GM04503 (cell line): ENCODE data around the gene GPC2.
"Not testable (repeated sequence)": the region's sequence is repeated elsewhere in the genome, so short reads cannot be mapped to it uniquely, and the experiment has no call there.

Experiments used
- DNase-seq: peaks from one replicate; pipeline ENCODE4 v3.0.0-alpha.2; 2012; ENCODE audit warnings: low read depth

The GPC2 gene

GRCh38 chr7:100177045-100178001 lies at the start of gene GPC2, which contains the start of gene STAG3:
TSS of gene GPC2 (minus strand) at chr7:100177381. CDS start at chr7:100177199, 182 bp downstream.
TSS of gene STAG3 (plus strand) at chr7:100177918. CDS start at chr7:100180557, 2,639 bp downstream.
- DNase-seq: peak; percentile 69

- DNase-seq: not testable (repeated sequence)
Measured at GRCh38 chr7:100224891-100225290, 47.7 kb upstream of the GPC2 start.

- DNase-seq: not testable (repeated sequence)
Measured at GRCh38 chr7:100223376-100223927, 46.3 kb upstream of the GPC2 start.

- DNase-seq: no peak
Measured at GRCh38 chr7:100222445-100223132, 45.4 kb upstream of the GPC2 start.

- no peak for DNase-seq
Measured at GRCh38 chr7:100221767-100222444, 44.7 kb upstream of the GPC2 start.

- no peak for DNase-seq
Measured at GRCh38 chr7:100221231-100221718, 44.1 kb upstream of the GPC2 start.

- no peak for DNase-seq
Measured at GRCh38 chr7:100220586-100221230, 43.5 kb upstream of the GPC2 start.

- not testable (repeated sequence) for DNase-seq
Measured at GRCh38 chr7:100219801-100220585, 42.8 kb upstream of the GPC2 start, which contains the start of gene PVRIG. TSS of gene PVRIG (plus strand) at chr7:100219949. CDS start at chr7:100219971, 22 bp downstream.

- no peak for DNase-seq
Measured at GRCh38 chr7:100219271-100219737, 42.1 kb upstream of the GPC2 start.

DNA sequence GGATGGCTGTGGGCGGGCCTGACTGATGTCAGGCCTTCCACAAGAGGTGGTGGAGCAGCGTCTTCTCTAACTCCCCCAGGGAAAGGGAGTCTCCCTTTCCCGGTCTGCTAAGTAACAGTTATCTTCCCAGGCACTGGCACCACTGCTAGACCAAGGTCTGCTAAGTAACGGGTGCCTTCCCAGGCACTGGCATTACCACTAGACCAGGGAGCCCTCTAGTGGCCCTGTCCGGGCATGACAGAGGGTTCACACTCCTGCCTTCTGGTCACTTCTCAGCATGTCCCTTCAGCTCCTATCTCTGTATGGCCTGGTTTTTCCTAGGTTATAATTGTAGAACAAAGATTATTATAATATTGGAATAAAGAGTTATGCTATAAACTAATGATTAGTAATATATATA lies 40.8 kb upstream of the GPC2 start:
- peak; percentile 0 for DNase-seq

DNA sequence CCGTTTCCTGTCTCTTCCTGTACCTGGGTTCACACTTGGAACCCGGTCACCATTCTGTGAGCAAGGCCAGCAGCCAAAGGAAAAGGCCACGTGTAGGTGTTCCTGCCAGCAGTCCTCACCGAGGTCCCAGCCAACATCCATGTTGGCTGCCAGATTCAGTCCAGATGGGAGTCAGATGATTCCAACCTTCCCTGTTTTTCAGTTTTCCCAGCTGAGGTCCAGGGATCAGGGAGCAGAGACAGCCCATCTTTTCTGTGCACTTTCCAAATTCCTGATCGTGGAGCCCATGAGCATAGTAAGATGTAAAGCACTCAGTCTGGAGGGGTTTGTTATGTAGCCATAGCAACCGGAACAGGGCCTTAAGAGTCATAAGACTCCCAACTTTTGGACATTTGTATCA lies 38.7 kb upstream of the GPC2 start:
- DNase-seq: no peak

DNA sequence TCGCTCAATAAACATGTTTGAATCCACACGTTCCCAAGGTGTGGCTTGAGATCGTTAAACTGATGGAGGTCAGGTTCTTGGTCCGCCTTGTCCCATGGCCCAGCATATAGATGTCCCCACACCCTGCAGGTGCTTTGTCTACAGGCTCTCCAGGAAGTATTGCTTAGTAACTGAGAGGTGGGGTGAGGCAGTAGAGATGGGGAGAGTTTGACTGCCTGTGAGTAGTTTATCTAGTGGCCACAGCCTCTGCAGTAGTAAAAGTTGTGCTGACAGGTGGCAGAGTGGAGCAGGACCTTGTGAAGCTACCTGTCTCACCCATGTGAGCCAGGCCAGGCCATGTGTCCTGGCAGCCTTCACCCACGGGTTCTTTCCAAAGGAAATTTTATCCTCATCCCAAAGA lies 37.2 kb upstream of the GPC2 start:
- DNase-seq: not testable (repeated sequence)

DNA sequence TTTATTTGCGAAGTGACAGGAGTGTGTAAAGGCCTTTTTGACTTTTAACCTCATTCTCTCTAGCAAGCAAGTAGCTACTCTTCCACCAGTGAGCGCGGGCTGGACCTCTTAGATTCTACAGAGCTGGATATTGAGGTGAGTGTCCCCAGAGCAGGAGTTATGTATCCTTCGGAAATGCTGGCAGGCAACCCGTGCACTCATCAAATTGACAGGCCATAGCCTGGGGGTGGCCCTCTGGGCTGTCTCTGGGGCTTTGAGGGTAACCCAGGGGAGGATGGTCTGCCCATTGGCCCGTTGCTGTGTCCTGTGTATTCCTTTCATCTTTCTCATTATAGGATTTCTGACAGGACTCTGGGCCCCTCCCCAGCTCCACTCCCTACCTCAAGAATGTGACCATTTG lies 36.5 kb upstream of the GPC2 start:
- no peak for DNase-seq

- no peak for DNase-seq
Measured at GRCh38 chr7:100212631-100213286, 35.6 kb upstream of the GPC2 start.

DNA sequence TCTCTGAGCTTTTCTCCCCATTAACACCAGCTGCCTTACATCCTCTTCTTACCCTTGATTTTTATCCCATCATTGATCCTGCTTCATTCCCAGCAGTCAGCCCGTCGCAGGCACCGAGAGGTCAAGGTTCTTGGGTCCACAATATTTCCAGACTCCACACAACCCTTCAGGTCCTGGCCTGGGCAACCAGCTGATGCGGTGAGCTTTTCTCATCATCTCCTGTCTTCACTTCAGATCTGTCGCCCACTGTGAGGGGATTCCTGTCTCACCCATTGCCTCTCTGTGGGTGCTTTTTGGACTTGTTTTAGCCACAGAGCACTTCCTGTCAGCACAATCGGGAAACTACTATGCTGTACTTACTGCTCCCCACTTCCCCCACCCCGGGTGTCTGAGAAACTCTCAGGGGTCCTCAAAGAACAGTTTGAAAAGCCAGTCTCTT lies 34.2 kb upstream of the GPC2 start:
- no peak for DNase-seq

- DNase-seq: no peak
Measured at GRCh38 chr7:100210805-100211204, 33.6 kb upstream of the GPC2 start.

- no peak for DNase-seq
Measured at GRCh38 chr7:100209493-100209892, 32.3 kb upstream of the GPC2 start.

DNA sequence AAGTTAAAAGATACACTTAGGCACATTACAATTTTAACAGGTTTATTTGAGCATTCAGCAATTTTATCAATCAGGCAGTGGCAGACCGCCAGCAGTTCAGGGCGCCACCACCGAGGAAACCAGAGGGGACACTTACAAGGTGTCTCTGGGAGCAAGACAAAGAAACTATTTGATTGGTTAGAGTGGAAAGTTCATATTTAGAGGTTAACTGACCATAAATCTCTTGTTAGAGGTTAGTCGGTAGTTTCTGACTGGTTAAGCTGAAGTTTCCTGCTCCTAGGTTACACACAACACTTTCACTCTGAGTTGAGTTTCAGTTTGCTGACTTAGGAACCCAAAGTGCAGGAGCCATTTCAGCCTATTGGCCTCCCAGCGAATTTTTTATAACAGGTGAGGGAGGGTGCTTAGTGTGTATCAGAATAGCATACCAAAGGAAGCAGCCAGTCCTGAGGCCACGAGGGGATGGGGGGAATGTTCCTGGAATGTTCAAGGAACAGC lies 31.8 kb upstream of the GPC2 start:
- no peak for DNase-seq

DNA sequence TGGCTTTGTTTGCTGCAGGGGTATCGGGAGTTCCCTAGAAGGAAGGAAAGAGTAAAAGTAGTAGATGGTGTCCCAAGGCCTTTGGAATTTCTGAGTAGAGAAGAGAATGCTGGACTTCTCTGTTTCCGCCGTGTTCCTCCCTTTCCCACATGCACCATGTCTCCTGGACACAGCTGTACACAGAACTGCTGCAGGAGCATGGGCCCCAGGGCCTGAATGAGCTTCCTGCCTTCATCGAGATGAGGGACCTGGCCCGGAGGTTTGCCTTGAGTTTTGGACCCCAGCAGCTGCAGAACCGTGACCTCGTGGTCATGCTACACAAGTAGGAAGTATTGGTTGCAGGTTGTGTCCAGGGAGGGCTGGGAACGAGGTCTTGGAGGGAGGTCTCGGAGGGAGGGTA lies 27.3 kb upstream of the GPC2 start:
- DNase-seq: no peak

GRCh38 chr7:100200693-100201092 lies 23.5 kb upstream of the GPC2 start:
- DNase-seq: no peak
